ENCODE data around the gene TMEM161B.

GRCh38 chr5:88251048-88251711 is 17.5 kb downstream of the TMEM161B start:
- no peak for TF ChIP-seq POLR2AphosphoS5 (IDR thresholded peaks at IDR 0.05)
- no peak for TF ChIP-seq POLR2A (IDR thresholded peaks at IDR 0.05)
